Stimulated activated naive CD4-positive, alpha-beta T cell treated with Interleukin-2 at 50 U/mL for 16 hours (primary cell): ENCODE measurements around the gene SIGLEC5.

ENCODE experiments used
- DNase-seq: peaks from one replicate; lab custom pipeline; 2025; lab: John Stamatoyannopoulos, UW

SIGLEC5 gene

GRCh38 chr19:51627491-51628138, 2.6 kb downstream of the SIGLEC5 start:
- DNase-seq = no peak

- no peak for DNase-seq
Observed at GRCh38 chr19:51626675-51627074, 3.5 kb downstream of the SIGLEC5 start.

- no peak for DNase-seq
Observed at GRCh38 chr19:51621178-51621577, 9.0 kb downstream of the SIGLEC5 start.

- no peak for DNase-seq
Observed at GRCh38 chr19:51615991-51616390, 14.2 kb downstream of the SIGLEC5 start.

DNA sequence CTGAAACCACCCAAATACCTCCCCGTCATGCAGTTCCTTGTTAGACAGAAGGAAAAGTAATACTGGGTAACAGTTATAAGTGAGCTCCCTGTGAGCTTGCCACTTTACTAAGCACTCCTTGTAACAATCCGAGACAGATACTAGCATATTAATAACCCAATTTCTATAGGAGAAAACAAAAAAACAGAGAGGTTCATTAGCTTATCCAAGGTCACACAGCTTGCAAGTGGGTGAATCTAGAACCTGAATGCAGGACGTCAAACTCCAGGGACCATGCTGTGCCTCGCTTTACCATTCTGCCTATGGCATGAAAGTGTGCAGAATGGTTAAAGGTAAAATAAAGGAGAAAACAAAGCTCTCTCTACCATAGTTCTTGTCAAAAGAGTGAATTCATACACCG, 15.4 kb downstream of the SIGLEC5 start:
- DNase-seq = no peak

DNA sequence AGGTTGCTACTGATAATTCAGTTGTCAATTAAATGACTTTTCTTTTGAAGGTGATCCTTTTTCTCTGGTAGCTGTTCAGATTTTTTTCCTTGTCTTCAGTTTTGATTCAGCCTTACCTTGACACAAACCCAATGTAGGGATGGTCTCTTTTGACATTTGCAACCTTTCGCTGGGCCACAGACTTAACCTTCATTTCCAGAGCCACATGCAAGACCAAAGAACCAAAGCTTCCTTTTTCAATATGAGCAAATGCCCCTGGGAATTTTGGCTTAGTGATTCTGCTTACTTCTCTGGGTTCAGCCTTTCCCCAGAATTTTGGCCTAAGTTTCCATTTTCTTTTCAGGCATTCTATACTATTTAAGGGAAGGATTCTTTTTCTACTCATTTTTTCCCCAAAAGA, 19.6 kb downstream of the SIGLEC5 start:
- DNase-seq = no peak

DNA sequence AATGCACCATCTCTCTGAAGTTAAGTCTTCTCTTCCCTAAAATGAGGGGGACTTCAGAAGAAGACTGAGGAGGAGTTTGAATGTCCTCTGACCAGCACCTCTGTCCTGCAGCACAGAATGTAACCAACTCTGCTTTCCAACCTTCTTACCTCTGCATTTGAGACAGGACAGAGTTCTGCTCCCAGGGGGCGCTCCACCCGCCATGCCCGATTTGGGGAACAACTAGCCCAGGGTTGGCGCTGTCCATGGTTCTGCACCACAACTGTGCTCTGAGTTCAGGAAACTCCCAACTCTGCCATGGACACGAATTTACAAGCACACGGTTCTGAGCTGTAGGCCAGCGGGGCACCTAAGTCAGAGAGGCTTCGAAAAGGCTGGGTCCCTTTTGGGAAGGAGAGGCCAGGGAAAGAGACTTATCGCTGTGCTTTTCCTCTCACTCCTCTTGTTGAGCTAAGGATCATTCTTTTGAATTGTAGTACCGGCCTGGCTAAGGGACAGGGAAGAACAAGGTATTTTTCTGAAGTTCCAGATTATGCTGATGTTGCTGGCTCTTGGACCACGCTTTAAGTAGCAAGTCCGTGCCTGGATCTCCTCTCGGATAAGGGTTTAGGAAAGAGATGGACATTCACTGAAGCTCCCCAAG, 22.2 kb downstream of the SIGLEC5 start:
- peak; percentile 35 for DNase-seq

GRCh38 chr19:51607077-51607476, 23.1 kb downstream of the SIGLEC5 start:
- peak; percentile 2 for DNase-seq

DNA sequence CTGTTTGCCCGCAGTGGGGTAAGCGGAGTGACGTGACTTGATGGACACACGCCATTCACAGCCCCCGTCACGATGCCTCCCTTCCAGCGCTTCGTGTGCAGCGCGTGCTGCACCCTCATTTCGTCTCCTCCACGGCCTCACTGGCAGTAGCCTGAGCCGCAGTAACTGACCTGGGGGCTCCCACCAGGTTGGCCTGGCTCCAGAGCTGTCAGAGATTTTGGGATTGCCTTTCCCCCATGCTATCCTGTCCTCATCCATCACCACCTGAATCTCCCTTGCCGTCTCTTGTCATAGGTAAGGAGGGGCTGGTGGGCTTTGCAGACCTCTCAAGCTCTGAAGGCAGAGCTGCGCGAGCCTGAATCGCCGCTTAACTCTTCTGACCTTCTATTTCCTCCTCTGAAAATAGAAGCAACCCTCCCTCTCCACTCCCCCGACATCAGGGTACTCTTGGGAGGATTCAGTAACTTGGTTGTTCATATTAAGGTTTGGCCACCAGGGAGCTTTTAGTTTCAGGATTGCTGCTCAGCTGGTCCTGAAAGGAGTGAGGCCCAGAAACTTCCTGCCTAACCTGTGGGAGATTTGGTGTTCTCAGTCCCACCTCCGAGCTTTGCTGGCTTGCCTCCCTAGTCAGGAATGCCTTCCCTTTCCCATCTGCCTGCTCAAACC, 27.9 kb downstream of the SIGLEC5 start:
- DNase-seq = no peak

- no peak for DNase-seq
Observed at GRCh38 chr19:51600940-51601580, 29.1 kb downstream of the SIGLEC5 start.

DNA sequence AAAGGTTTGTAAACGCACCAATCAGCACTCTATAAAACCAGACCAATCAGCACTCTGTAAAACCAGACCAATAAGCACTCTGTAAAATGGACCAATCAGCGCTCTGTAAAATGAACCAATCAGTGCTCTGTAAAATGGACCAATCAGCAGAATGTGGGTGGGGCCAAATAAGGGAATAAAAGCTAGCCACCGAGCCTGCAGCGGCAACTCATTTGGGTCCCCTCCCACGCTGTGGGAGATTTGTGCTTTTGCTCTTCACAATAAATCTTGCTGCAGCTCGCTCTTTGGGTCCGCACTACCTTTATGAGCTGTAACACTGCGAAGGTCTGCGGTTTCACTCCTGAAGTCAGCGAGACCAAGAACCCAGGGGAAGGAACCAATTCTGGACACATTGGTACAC, 31.1 kb downstream of the SIGLEC5 start:
- DNase-seq = no peak

- DNase-seq = no peak
Observed at GRCh38 chr19:51598159-51598915, 31.9 kb downstream of the SIGLEC5 start.

DNA sequence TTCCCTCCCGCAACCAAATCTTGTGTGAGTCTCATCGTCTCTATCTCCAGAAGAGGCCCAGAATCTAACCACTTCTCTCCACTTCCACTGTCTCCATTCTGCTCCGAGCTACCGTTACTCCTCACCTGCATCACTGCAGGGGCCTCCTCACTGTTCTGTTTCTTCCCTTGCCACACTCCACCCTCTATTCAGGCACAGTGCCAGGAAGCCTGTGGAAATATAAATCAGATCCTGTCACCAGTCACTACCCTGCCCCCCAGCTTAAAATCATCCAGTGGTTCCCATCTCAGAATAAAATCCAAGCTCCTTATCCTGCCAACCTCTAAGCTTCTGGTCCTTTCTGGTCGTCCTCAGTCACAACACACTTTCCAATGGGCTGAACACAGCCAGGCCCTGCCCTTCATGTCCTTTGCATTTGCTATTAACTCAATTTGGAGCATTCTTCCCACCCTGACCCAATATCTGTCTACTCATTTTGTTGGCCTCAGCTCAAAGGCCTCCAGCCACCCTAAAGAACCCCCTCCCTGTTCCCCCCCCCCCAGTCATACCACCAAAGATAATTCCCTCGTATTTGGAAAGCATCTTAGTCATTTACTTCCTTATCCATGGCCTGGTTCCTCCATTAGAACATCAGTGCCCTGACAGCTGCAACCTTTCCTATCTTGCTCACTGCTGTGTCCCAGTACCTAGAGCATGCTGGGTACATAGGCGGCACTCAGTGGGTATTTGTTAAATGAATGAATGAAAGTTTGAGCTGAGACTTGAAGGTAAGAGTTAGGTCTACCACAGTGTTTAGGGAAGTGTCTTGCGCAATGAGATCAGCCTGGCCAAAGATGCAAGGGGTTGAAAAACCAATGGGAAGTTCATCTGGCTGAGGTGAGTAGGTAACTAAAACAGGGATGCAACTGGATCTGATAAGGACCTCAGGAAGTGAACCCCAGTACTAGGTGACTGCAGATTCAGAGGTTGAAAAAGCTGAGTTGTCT, 34.7 kb downstream of the SIGLEC5 start:
- no peak for DNase-seq

DNA sequence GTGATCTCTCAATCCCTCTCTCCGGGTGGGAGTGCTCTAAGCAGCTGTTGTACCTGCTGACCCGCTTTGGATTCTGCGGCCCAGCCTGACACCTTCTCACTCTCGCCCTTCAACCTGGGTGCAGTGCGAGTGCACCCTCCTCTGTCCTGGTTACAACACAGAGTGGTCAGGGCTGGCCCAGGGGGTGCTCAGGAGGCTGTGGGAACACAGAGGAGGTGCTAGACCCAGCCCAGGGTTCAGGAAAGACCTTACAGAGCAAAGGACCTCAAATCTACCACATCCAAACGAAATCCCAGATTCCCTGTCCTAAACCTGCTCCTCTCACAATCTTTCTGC, 35.5 kb downstream of the SIGLEC5 start:
- no peak for DNase-seq

GRCh38 chr19:51593969-51594773, 36.0 kb downstream of the SIGLEC5 start:
- peak; percentile 95 for DNase-seq

DNA sequence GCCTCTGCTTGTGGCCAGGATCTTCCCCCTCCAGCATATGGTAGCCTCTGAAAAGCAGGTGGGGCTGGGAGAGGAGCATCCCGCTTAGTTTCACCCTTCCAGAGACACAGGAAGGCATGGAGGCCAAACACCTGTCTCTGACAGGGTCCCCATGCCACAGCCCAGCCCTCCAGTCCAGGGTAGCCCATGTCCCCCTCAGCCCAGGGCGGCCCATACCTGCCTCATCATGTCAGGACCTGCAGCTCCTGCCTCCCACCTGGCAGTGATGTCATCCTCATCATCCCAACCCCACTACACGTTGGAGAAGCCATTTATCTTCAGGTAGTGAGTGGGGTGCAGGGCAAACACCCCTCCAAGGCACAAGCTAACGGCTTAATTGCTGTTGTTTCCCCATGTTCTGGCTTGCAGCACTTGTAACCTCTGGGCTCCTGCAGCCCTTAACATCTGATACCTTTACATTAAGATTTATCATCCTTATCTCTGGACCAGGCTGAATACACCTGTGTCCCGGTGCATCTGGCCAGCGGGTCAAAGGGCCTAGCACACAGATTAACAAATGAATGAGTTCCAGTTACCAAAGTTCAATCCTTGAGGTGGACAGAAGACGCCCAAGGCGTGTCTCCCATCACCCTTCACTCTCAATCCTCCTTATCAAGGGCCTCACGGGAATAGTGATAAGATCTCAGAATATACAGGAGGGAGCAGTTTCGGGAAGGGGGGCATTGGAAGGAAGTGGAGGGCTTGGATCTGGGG, 36.9 kb downstream of the SIGLEC5 start:
- DNase-seq = no peak

GRCh38 chr19:51592521-51592920, 37.7 kb downstream of the SIGLEC5 start:
- DNase-seq = no peak

DNA sequence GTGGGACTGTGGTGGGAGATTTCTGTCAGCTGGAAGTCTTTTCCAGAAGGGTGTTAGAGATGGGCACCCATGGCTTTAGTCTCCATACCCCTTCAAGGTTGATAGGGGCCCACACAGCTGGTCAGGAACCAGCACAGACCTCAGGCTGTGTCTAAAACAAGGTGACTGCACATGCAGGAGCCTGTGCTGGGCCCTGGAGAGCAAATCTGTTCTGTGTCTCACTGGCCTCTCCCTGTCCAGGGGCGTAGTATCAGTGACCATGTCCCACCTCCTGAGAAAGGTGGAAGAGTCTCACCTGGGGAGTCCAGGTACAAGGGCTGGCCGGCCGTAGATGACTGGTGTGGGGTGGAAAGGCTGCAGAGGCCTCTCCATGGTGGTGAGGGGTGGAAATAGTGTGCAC, 39.8 kb downstream of the SIGLEC5 start:
- no peak for DNase-seq

DNA sequence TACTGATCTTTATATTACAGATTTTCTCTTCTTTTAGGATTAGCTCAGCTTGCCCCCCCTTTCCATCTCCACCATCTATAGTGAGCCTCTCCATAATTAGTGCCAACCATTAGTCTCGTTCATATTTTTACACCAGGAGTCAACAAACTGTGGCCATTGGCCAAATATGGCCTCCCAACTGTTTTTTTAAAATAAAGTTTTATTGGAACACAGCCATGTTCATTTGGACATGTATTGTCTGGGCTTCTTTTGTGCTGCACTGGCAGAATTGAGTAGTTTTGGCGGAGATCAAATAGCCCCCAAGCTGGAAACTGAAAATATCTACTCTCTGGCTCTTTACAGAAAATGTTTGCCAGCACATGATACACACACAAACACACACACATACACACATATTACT, 40.7 kb downstream of the SIGLEC5 start:
- DNase-seq = no peak
